ENCODE measurements around the gene PARVG.

GRCh38 chr22:44206696-44207095 lies 26.0 kb downstream of the PARVG start:
- TF ChIP-seq CTCF (conservative IDR thresholded peaks at IDR 0.05; ENCODE audit: low read depth, low read length) = no peak
- TF ChIP-seq EZH2 (IDR thresholded peaks at IDR 0.05; ENCODE audit: borderline replicate concordance, low read depth, low read length, poor library complexity, severe bottlenecking) = no peak

Measured in A673 (cell line).